Measurements from ENCODE around the gene METTL14. TPM values are rescaled to one million over a fixed set of nuclear protein-coding genes. Genes with fewer than 3 reads are reported as not detected.

METTL14 gene
- total RNA-seq, 4 donors from 2014 or later: 8.2 to 31.8 (median 17.3) TPM

DNA sequence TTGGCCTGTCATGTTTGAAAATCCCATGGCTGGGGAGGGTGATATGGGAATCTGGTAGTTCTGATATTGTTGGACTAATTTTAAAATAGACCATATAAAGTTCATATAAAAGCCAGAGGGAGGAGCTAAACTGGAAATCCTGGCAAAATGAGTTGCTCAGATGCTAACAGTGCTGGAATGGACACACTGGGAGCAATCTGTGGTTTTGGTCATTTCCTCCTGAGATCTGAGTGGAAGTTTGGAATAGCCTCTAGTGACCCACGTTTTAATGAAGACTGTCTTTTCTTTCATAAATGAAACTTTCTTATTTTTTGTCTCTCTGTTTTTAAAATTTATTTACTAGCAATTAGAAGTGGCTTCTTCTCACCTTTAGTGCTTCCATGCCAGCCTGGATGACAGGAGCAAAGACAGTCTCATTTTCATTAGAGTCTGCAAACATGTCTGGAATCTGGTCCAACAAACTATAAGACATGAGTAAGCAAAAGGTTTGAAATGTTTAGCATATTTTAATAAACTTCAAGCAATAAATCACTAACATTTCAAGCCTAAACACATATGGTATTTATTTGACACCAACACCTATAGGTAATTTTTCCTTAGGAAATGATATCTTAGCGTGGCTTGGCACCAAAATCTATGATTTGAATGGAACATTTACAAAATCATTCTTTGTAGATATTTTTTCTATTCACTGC lies 66.6 kb downstream of the METTL14 start:
- Histone ChIP-seq H3K36me3 (peaks cover 0 to 5% of the 10 kb centered on the region in 2 donors), H3K4me1 (peaks cover 24 to 75% of the 10 kb centered on the region in 2 donors), H3K9me3 (no peaks in the 10 kb centered on the region), H3K27ac (peak overlapping the region in 2 of 4 donors; percentile 22 to 88), H3K27me3 (no peaks in the 10 kb centered on the region), H3K4me3 (no peak overlapping the region)
- DNase-seq: no peak
- ATAC-seq: no peak
- intact Hi-C loops (cut with DNase I; ENCODE audit: low total_unique reads): loop anchor here (5.0 kb wide), 1 partner anchor 291 kb away; no protein-coding TSS in a partner anchor
- TF ChIP-seq POLR2A (IDR thresholded peaks at IDR 0.05): no peak
- TF ChIP-seq, protein P1, sequence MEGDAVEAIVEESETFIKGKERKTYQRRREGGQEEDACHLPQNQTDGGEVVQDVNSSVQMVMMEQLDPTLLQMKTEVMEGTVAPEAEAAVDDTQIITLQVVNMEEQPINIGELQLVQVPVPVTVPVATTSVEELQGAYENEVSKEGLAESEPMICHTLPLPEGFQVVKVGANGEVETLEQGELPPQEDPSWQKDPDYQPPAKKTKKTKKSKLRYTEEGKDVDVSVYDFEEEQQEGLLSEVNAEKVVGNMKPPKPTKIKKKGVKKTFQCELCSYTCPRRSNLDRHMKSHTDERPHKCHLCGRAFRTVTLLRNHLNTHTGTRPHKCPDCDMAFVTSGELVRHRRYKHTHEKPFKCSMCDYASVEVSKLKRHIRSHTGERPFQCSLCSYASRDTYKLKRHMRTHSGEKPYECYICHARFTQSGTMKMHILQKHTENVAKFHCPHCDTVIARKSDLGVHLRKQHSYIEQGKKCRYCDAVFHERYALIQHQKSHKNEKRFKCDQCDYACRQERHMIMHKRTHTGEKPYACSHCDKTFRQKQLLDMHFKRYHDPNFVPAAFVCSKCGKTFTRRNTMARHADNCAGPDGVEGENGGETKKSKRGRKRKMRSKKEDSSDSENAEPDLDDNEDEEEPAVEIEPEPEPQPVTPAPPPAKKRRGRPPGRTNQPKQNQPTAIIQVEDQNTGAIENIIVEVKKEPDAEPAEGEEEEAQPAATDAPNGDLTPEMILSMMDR (IDR thresholded peaks at IDR 0.05 in 4 of 5, conservative IDR thresholded peaks at IDR 0.05 in 1 of 5): no peak
- in situ Hi-C loops (cut with MboI; ENCODE audit: low sequenced_read_pairs in 4 of 4): loop anchor here in 2 of 4 donors (25.0 kb wide), 1 partner anchor 536 kb away; no protein-coding TSS in a partner anchor

DNA sequence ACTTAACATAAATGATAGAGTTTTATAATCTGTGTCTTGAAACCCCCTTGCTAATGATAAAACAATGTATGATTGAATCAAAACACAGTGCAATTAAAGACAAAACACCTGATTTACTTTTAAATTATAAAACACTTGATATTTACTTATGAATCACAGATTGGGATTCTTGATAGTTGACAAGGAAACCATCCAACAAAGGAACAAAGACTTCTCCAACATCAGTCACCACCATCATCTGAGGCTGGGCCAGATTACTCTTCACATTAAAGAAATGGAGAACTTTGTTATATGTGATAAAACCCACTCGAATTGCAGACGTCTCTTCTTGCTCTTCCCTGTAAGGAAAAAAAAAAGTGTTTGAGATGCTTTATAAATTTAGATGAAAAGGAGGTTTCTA lies 67.4 kb downstream of the METTL14 start:
- no peak overlapping the region for H3K4me3 ChIP-seq
- H3K27me3 ChIP-seq: no peaks in the 10 kb centered on the region
- DNase-seq: no peak
- no peaks in the 10 kb centered on the region for H3K9me3 ChIP-seq
- TF ChIP-seq, protein P1 (IDR thresholded peaks at IDR 0.05 in 4 of 5, conservative IDR thresholded peaks at IDR 0.05 in 1 of 5): no peak
- no peak for TF ChIP-seq POLR2A (IDR thresholded peaks at IDR 0.05)
- intact Hi-C loops (cut with DNase I; ENCODE audit: low total_unique reads) (loop anchor here (5.0 kb wide), 1 partner anchor 290 kb away; no protein-coding TSS in a partner anchor), in situ Hi-C loops (cut with MboI; ENCODE audit: low sequenced_read_pairs in 4 of 4) (loop anchor here in 2 of 4 donors (25.0 kb wide), 1 partner anchor 535 kb away; no protein-coding TSS in a partner anchor)
- H3K27ac ChIP-seq: peak overlapping the region in 2 of 4 donors; percentile 4 to 76
- H3K4me1 ChIP-seq: peaks cover 27 to 75% of the 10 kb centered on the region in 2 donors
- H3K36me3 ChIP-seq: peaks cover 0 to 5% of the 10 kb centered on the region in 2 donors
- ATAC-seq: no peak

DNA sequence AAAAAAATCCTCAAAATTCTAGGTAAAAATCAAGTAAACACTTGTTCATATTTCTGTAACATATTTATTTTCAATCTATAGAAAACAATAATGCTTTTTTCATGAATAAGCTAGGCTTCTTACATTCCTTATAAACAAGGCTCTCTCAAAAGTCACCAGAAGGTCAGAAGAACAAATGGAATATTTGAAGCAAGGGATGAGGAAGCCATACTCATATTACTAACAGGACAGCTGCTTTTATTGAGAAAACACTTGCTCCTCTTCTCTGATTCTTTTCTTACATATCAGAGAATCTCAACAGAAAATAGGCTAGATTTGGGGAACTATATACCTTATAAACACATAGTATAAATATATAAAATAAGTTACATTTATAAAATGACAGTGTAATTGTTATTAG lies 67.9 kb downstream of the METTL14 start:
- Histone ChIP-seq H3K36me3 (peaks cover 0 to 5% of the 10 kb centered on the region in 2 donors), H3K9me3 (no peaks in the 10 kb centered on the region), H3K4me1 (peaks cover 30 to 78% of the 10 kb centered on the region in 2 donors), H3K4me3 (no peak overlapping the region), H3K27me3 (no peaks in the 10 kb centered on the region), H3K27ac (peak overlapping the region in 3 of 4 donors; percentile 4 to 76 (median 23))
- DNase-seq: no peak
- intact Hi-C loops (cut with DNase I; ENCODE audit: low total_unique reads) (loop anchor here (5.0 kb wide), 1 partner anchor 289 kb away; no protein-coding TSS in a partner anchor), in situ Hi-C loops (cut with MboI; ENCODE audit: low sequenced_read_pairs in 4 of 4) (loop anchor here in 2 of 4 donors (25.0 kb wide), 1 partner anchor 534 kb away; no protein-coding TSS in a partner anchor)
- TF ChIP-seq, protein P1 (IDR thresholded peaks at IDR 0.05 in 4 of 5, conservative IDR thresholded peaks at IDR 0.05 in 1 of 5): no peak
- TF ChIP-seq POLR2A (IDR thresholded peaks at IDR 0.05): no peak
- no peak for ATAC-seq

DNA sequence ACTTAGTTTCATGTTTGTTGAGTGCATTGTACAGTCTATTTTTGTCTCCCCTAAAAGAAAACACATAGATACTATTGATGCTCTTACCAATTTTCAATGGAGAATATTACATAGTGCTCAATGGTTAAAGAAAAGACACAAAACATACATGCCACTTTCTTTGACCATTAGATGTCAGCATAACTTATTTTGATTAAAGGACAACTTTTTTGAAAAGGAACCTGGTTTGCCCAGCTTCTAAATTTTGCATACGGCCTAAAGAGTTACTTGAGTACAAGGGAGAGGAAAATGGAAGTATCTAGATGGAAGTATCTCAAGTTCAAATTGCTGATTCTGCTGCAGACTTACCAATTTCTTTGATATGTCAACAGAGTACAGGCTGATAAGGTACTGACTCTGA lies 68.5 kb downstream of the METTL14 start:
- no peak for ATAC-seq
- Histone ChIP-seq H3K27ac (peak overlapping the region in 3 of 4 donors; percentile 9 to 76 (median 23)), H3K27me3 (no peaks in the 10 kb centered on the region), H3K9me3 (no peaks in the 10 kb centered on the region), H3K4me3 (no peak overlapping the region), H3K4me1 (peaks cover 32 to 83% of the 10 kb centered on the region in 2 donors), H3K36me3 (peaks cover 0 to 5% of the 10 kb centered on the region in 2 donors)
- in situ Hi-C loops (cut with MboI; ENCODE audit: low sequenced_read_pairs in 4 of 4): loop anchor here in 2 of 4 donors (25.0 kb wide), 1 partner anchor 534 kb away; no protein-coding TSS in a partner anchor
- intact Hi-C loops (cut with DNase I; ENCODE audit: low total_unique reads): loop anchor here (5.0 kb wide), 1 partner anchor 289 kb away; no protein-coding TSS in a partner anchor
- DNase-seq: no peak
- TF ChIP-seq, protein P1 (IDR thresholded peaks at IDR 0.05 in 4 of 5, conservative IDR thresholded peaks at IDR 0.05 in 1 of 5): no peak
- no peak for TF ChIP-seq POLR2A (IDR thresholded peaks at IDR 0.05)
